SKM-1 (cell line): Measurements from ENCODE around the gene EFEMP1.
A peak's percentile ranks its signal among the peaks of the same experiment; 100 is the strongest.
"Not testable (repeated sequence)": the region's sequence is repeated elsewhere in the genome, so short reads cannot be mapped to it uniquely, and the experiment has no call there.

Source experiments
- DNase-seq: peaks from one replicate; lab custom pipeline; 2025; ENCODE audit not compliant: unreplicated experiment; lab: John Stamatoyannopoulos, UW

Gene EFEMP1

DNA sequence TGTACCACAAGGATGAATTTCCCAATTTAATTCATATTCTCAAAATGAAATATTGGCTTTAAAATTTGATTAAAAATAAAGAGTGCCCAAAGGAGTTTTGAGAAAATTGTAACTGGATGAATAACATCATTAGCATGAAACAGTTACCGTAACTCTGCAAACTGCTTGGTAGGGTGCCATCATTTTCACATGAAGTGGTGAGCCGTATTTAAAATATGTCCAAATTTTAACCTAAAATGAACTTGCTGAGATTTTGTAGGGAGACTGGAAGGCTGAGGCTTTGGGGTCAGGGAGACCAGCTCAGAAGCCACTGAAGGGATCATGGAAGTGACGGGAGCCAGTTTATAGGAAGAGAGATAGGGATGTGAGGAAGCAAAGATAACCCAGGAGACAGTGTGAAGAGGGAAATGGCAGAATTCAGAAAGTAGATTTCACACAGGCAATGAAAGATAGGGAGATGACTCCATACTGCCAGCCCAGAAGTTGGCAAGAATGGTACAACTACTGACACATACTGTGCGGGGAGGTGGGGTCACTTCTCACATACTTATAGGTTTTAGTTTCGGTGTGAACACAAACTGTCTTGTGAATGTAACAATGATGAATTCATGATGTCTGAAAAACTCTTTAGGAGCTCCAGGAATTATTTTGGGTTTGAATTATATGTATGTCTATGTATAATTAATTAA lies 53.8 kb downstream of the EFEMP1 start:
- no peak for DNase-seq

- DNase-seq = no peak
Observed at GRCh38 chr2:55865096-55865835, 58.3 kb downstream of the EFEMP1 start.

DNA sequence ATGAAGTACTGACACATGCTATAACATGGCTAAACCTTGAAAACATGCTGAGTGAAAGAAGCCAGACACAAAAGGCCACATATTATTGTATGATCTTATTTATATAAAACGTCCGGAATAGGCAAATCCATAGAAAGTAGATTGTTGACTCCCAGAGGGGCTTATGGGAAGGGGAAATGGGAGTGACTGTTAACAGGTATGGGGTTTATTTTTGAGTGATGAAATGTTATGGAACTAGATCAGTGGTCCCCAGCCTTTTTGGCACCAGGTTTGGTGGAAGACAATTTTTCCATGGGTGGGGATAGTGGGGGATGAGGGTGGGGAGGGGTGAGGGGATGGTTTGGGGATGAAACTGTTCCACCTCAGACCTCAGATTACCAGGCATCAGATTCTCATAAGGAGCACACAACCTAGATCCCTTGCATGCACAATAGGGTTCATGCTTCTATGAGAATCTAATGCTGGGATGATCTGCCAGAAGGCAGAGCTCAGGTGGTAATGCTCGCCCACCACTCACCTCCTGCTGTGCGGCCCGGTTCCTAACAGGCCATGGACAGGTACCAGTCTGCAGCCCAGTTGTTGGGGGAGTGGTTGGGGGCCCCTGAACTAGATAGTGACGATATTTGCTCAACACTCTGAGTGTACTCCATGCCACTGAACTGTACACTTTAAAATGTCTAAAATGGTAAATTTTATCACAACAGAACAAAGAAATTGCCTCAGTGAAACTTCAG lies 59.1 kb downstream of the EFEMP1 start:
- DNase-seq = no peak

- DNase-seq = peak; percentile 42
Observed at GRCh38 chr2:55862673-55863390, 60.8 kb downstream of the EFEMP1 start.

DNA sequence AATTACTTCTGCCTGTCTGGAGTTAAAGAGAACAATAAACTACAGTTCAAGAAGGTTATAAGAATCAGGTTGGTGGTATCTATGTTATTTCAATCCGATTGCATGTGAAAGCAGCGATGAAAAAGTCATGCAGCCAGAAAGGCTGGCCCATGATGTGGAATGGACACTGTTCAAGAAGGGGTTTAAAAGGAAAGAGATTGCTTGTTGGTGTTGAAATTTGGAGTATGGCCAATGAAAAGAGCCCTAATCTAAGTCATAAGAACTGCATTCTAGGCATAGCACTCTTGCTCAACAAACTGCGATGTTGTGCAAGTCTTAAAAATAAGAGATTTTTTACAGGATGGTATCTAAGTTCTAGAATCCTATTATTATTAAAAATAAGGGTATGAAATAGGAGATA lies 61.3 kb downstream of the EFEMP1 start:
- peak; percentile 42 for DNase-seq

DNA sequence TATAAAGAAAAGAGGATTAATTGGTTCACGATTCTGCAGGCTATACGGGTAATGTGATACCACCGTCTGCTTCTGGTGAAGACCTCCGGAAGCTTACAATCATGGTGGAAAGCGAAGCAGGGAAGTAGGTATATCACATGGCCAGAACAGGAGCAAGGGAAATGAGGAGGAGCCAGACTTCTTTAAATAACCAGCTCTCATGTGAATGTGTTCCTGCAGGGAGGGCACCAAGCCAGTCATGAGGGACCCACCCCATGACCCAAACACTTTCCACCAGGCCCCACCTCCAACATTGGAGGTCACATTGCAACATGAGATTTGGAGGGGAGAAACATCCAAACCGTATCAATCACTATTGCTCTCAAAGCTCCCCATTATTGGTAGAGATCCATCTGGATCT lies 61.8 kb downstream of the EFEMP1 start:
- no peak for DNase-seq

DNA sequence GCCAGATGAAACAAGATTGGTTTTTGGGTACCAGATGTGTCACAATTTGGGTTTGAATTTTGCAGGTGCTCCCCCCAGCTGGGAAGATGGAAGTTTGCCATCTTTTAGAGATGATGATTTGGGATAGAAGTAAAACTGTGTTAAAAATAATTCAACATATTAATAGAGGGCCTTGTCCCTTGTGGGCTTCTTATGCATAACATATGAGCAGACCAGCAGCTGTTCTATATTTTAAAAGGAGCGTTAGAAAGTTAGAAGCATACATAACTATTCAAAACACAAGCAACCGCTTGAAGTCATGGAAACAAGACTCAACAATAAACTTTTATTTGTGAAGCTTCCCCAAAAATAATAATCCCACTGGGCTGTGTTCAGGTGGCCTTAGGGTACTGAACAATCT lies 62.8 kb downstream of the EFEMP1 start:
- DNase-seq = no peak

DNA sequence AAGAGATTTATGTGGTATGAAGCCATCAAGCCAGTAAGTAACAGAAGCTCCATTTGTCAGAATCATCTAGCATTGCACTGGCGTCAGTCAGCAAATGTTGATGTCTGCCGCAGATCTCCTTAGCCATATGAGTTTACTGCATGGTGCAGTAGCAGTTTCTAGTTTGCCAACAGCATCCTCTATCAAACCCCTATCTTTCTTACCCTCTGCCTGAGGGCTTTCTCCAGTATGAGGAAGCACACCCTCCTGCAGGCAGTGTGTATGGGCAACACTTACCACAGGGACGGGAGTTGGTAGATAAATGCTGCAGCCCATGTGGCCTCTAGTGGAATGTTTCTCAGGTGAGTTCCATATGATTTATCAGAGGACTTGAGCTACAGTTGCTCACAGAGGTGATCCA lies 63.7 kb downstream of the EFEMP1 start:
- no peak for DNase-seq

DNA sequence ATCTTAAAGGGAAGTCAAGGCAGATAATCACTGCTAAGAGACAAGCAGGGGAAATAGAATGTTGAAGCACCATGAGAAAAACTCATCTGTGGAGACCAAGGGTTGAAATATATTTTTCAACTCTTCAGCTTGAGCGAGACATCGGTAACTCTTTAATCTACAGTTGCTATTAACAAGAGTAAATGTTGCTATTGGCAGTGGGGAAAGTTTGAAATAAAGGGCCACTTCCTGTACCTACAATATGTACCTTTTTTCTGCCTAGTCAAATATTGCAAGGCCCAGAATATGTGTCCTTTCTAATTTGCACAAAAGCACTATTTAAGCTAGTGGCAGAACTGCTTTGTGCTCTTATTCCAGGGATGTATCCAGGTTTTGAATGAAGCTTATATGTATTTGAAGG lies 65.8 kb downstream of the EFEMP1 start:
- DNase-seq = no peak

DNA sequence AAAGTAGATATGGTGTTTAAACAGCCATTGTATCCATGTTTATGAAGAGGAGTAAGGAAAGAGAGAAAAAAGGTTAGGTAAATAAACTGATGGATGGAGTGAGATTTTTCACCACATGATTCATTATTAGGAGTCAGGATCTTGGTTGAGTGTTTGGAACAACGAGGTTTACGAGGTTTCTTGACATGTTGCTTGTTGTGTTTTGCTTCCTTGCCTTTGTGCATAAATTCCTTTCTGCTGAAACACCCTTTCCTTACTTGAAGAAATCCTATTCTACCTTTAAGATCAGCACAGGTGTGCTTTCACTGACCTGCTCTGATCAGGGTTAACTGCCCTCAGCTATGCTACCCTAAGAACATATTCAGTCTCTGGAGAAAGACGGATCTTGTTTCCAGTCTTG lies 66.6 kb downstream of the EFEMP1 start:
- DNase-seq = no peak

DNA sequence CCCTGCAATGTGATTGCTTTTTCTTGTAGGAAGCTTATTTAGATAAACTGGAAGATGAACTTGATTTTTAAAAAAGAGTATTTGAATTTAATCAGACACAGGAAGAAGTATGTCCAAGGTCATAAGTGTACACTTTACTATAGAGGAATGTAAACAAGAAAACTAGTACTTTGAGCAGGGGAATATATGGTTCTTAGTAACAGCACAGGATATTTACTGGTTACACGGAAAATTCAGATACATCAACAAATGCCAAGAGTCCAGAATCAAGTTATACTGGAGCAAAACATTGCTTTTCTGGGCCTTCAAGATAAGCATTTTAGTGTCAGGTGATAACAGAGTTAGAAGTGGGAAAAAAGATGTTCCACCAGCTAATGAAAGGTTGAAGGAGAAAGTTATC lies 75.5 kb downstream of the EFEMP1 start:
- no peak for DNase-seq

DNA sequence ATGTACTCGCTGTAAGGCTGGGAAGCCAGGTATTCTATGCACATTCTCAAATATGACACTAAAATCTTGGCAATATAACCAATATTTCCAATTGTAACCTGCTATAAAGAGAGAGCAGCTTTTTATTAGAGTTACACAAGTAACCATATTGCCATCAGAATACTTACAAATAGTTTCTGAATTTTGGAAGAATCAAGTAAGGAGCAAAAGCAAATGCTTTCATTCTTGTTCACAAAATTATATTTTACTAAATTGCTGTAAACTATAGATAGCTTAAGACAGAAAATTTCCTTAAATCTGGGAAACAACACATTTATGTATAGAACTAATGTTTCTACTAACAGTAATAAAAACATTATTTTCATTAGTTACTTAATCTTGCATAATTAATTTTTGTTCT lies 77.2 kb downstream of the EFEMP1 start:
- no peak for DNase-seq

DNA sequence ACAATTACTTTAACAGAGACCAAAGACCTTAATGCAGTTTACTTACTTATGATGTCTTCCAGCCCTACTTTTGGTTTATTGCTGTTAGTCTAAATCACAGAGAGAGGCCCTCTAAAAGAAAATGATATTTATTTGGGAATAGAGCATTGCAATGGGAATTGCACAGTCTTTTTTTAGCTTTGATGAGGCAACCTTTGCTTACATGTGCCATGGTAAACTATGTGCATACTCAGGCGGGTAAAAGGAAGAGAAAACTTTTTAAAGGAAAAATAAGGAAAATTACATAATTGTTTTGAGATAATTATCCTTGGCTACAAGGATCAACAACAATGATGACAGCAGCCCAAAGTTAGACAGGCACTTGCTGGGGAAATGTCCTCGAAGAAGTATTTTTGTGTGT lies 78.6 kb downstream of the EFEMP1 start:
- DNase-seq = no peak

GRCh38 chr2:55843994-55844345 lies 79.6 kb downstream of the EFEMP1 start:
- no peak for DNase-seq

DNA sequence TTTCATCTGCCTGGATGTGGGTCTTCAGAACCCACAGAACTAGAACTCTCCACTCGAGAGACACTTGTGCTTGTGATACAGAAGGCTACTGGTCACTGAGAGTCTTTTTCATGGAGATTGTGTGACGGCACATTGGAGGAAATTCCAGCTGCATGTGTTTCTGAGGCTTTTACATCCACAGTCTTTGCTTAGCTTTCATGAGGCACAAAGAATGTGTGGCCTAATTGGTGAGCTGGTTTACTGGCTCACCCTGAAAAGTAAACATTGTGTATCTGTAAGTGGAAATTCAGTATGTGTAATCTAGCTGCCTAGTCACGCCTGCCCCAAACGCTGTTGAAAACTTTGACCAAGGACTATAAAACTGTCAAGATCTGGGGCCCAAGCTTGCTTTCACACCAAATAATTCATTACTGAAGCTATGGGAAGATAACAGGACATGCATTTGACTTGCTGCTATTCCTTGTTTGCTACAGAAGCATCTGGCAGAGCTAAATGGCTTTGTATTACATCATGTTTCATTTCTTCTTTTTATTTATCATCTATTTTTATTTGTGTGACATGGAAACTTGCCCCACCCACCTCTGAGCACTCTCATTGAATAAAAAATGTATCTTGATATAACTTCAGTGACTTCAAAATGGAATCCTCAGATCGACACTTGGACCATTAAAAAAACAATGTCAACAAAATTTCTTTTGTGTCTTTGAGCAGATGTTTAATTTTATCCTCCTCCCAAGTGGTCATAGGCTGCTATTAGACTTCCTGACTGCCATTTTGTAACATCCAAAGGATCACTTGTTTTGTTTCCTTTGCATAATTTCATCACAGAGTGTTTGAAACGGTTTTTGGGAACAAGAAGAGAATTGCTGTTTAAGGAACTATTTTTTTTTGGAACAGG lies 80.2 kb downstream of the EFEMP1 start:
- DNase-seq = no peak

DNA sequence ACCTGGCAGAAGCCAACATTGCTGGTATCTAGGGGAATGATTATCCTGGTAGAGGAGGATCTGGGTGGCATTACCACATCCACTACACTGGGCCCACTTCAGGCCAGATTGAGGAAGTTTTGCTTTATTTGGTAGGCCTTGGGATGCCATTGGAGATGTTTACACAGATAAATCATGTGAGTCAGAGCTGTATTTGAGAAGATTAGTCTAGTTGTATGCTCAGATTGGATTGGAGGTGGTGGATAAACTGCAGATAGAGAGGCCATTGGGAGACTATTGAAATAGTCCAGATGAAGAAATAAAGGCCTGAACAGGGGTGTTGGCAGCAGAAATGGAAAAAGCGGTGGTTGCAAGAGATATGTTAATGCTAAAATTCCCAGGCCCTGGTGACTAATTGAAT lies 81.5 kb downstream of the EFEMP1 start:
- no peak for DNase-seq

- no peak for DNase-seq
Observed at GRCh38 chr2:55840460-55840859, 83.1 kb downstream of the EFEMP1 start.

DNA sequence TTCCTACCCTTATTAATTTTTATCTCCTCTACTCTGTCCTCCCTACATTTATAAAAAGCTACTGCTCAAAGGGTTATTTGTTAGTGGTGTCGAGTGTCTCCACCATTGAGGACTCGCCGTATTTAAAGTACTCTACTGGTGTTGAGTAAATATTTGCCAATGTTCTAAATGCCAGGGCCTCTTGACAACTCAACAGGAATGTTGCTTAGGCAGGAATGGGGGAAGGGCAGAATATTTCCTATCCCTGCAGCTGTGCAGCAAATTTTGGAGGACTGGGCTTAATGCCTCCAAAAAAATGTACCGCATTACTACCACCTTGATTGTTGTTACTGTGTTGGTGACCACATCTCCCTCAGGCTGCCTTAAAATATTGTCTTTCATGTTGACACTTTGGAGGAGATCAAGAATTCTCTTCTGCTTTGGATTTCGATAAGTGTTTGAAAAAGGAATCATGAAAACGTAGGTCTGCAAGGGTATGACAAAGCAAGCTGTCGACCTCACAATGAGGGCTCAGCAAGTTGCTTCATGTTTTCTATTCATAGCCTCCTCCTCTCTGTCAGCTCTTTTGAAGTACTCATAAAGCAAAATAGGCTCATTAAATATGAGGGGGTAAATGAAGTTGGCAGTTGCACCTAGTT lies 84.3 kb downstream of the EFEMP1 start:
- DNase-seq = no peak

GRCh38 chr2:55838653-55839052 lies 84.9 kb downstream of the EFEMP1 start:
- no peak for DNase-seq

DNA sequence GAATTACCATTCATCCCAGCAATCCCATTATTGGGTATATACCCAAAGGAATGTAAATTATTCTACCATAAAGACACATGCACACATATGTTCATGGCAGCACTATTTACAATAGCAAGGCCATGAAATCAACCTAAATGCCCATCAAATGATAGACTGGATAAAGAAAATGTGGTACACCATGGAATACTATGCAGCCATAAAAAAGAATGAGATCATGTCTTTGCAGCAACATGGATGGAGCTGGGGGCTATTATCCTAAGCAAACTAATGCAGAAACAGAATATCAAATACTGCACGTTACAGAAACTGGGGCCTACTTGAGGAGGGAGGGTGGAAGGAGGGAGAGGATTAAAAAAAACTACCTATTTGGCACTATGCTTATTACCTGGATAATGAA lies 85.5 kb downstream of the EFEMP1 start:
- DNase-seq = not testable (repeated sequence)
